T follicular helper cell (primary cell): ENCODE data around the gene MPL.

Experiments used
- DNase-seq: peaks from one replicate; pipeline ENCODE4 v3.0.0-alpha.2; 2020; ENCODE audit warnings: low read depth

Gene MPL

GRCh38 chr1:43306688-43307457 is 30.7 kb upstream of the MPL start:
- no peak for DNase-seq

- no peak for DNase-seq
Observed at GRCh38 chr1:43307458-43308158, 30.0 kb upstream of the MPL start.

GRCh38 chr1:43308635-43309404 is 28.8 kb upstream of the MPL start:
- DNase-seq, result no peak

GRCh38 chr1:43309405-43310025 is 28.1 kb upstream of the MPL start:
- DNase-seq, result no peak

- no peak for DNase-seq
Observed at GRCh38 chr1:43311521-43311920, 26.1 kb upstream of the MPL start.

- DNase-seq, result no peak
Observed at GRCh38 chr1:43312212-43312623, 25.4 kb upstream of the MPL start.

- no peak for DNase-seq
Observed at GRCh38 chr1:43312663-43313515, 24.7 kb upstream of the MPL start.

GRCh38 chr1:43313771-43314170 is 23.8 kb upstream of the MPL start:
- no peak for DNase-seq

GRCh38 chr1:43314233-43314632 is 23.4 kb upstream of the MPL start:
- no peak for DNase-seq

- no peak for DNase-seq
Observed at GRCh38 chr1:43315481-43315880, 22.1 kb upstream of the MPL start.

GRCh38 chr1:43315963-43316737 is 21.5 kb upstream of the MPL start:
- no peak for DNase-seq

GRCh38 chr1:43316738-43317520 is 20.7 kb upstream of the MPL start:
- no peak for DNase-seq

GRCh38 chr1:43317817-43318471 is 19.7 kb upstream of the MPL start:
- DNase-seq, result no peak

GRCh38 chr1:43318831-43319230 is 18.8 kb upstream of the MPL start:
- DNase-seq, result no peak

- no peak for DNase-seq
Observed at GRCh38 chr1:43319288-43319687, 18.3 kb upstream of the MPL start.

GRCh38 chr1:43319766-43320165 is 17.9 kb upstream of the MPL start:
- DNase-seq, result no peak

GRCh38 chr1:43321331-43321891 is 16.2 kb upstream of the MPL start:
- no peak for DNase-seq

GRCh38 chr1:43322506-43322905 is 15.1 kb upstream of the MPL start:
- no peak for DNase-seq

- no peak for DNase-seq
Observed at GRCh38 chr1:43324810-43325209, 12.8 kb upstream of the MPL start.
